T-helper 9 cell (primary cell): ENCODE results near the gene SND1.

Experiments
- DNase-seq: peaks from one replicate; pipeline ENCODE4 v3.0.0-alpha.2; 2020

Gene SND1

DNA sequence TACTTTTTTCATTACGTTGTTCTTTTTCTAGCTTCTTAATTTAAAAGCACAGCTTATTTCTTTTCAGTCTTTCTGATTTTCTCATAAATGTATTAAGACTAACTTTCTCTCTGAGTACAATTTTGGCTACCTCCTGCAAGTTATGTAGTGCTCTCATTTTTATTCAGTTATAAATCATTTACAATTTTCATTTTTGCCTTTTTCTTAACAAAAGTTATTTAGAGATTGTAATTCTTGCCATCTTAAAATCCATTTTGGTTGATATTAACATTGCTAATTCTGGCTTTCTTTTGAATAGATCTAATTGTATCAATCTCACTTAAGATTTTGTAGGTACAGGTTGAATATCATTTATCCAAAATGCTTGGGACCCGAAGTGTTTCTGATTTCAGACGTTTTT lies 476.4 kb downstream of the SND1 start:
- no peak for DNase-seq

DNA sequence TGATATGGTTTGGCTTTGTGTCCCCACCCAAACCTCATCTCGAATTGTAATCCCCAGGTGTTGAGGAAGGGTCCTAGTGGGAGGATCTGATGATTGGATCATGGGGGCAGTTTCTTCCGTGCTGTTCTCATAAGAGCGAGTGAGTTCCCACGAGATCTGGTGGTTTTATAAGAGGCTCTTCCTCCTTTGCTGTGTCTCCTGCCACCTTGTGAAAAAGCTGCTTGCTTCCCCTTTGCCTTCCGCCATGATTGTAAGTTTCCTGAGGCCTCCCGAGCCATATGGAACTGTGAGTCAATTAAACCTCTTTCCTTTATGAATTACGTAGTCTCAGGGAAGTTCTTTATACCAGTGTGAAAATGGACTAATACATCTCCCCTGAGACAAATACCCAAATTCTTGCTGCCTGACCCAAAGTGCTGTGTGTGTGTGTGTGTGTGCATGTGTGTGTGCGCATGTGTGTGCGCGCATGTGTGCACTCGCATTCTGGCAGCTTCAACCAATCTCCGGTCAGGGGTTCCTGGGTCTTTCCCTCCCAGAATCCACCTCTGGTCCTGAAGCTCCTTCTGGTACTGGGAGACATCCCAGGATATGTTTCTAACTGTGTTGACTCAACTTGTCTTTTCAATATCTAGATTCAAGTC lies 477.4 kb downstream of the SND1 start:
- no peak for DNase-seq

DNA sequence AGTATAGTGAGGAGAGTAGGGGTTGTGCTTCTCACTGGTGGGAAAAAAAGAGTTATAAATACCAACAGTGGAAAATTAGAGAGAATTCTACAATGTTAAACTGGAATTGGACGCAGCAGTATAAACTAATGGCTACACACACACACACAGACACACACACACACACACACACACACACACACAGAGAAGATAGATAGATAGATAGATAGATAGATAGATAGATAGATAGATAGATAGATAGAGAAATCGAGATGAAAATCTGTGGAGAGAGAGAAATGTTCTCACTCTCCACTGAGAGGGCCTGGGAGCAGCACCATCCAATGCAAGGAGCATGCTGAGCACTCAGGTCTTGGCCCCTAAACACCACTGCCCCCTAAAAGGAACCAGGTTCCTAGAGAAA lies 479.1 kb downstream of the SND1 start:
- DNase-seq, result no peak

DNA sequence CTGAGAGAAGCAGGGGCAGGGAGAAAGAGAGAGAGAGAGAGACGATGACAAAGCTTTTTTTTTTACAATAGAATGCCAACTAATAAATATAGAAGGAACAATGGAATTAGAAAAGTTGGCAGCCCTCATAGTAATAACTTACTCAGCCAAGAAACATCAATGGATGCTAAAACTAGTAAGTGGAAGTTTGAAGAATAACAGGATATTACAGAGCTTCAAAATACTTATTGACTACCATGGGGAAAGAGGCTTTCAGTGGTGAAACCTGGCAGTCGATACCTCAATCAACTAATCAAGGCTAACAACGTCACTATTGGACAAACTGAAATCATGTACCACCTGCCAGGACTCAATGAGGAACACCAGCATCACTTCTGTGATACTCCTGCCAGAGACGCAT lies 479.7 kb downstream of the SND1 start:
- no peak for DNase-seq

DNA sequence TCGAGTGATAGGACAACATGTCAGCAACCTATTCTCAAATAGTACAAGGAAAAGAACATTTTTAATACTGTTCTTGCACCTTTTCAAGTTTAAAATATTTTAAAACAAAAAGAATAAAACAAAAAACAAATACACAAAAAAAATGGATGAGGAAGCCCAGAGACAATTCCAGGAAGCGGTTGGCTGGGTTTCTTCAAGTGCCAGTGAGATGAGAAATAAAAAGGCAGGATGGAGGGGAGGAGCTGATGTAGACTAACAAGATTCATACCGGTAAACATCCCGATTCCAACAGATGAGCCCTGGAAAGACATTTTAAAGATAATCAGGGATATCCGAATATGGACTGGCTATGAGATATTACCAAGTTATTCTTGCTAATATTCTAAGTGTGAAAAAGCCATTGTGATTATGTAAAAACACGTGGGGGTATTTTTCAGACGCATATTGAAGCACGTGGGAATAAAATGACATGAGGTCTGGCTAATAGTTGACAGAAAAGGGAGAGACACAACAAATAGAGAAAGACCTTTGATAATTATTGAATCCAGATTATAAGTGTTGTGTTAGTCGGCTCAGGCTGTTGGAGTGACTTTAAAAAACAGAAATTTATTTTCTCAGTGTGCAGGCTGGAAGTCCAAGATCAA lies 480.6 kb downstream of the SND1 start:
- no peak for DNase-seq

DNA sequence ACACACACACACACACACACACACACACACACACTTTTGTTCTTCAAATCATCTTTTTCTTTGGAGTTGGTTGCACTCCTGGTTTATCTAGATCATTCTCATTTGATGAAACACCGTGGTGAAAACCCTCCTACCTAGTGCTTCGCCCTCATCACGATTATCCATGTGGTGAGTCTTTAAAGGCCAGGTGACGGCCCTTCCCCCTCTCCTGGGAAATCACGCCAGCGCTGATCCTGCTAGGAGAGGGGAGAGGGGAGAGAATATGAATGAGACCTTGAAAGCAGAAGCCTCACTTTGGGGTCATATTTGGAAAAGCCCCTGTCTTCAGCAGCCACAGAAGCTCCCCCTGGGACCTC lies 483.1 kb downstream of the SND1 start:
- no peak for DNase-seq

DNA sequence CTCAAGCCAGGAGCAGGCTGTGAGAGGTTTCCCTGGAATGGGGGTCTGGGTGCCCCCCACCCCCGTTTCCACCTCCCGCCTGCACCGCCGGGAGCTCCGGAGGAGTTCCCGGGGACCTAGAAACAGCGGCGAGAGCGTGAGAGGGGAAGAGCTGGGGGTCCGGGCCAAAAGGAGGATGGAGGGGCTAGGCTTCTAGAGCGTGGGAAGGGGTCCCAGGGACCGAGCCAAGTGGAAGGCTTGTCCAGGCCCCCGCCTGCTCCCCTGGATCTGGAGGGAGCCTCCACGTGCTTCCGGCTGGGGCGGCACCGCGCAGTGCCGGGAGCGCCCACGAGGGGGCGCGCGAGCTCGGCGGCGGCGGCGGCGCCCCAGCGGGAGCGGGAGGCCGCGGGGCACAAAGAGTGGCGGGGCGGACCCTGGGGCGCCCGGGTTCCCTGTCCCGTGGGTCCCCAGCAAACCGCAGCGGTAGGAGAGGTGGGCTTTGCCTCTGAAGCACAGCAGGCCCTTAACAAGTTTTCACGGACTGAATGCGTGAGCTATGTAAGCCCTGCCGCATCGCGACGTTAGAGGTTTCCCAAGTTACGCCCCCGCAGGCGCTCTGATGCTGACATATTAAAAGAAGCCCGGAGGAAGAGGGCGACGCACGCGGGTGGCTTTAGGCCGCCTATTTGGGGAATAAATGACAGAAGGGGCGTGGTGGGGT lies 483.7 kb downstream of the SND1 start:
- peak; percentile 49 for DNase-seq

DNA sequence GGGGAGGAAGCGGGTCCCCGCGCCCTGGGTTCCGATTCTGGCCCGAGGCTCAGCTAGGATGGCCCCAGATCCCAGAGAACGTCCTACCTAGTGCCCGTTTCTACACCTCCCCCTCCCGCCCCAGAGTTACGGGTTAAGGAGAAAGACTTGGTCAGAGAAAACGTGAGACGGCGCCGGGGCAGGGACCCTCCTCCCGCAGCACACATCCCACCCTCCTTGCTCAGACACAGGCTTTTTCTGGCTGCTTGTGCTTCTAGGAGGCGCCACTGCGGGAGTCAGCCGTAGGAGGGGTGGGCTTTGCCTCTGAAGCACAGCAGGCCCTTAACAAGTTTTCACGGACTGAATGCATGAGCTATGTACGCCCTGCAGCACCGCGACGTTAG lies 484.2 kb downstream of the SND1 start:
- DNase-seq, result no peak

DNA sequence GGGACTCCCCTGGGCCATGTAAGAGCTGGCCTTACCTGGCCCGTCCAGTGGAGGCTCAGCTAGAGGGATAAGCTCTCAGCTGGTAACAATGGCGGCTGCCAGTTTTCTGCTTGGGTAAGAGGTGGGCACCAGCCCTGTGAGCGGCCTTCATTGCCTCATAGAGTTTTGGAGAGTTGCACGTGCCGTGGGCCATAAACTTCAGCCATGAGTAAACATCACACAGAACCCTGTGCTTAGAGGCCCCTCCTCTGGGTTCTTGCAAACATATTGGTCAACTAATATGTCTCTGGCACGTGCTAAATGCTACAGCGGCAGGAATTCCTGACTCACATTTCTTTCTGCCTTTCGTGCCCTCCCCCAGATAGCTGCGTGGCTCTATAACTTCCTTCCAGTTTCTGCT lies 485.2 kb downstream of the SND1 start:
- DNase-seq, result no peak

DNA sequence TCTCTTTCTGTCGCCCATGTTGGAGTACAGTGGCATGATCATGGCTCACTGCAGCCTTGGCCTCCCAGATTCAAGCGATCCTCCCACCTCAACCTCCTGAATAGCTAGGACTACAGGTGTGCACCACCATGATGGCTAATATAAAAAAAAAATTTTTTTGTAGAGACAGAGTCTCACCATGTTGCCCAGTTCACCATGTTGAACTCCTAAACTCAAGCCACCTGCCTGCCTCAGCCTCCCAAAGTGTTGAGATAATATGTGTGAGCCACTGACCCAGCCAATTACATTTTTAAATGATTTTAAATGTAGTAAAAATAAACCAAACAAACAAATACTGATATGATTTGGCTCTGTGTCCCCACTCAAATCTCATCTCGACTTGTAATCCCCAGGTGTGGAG lies 487.4 kb downstream of the SND1 start:
- no peak for DNase-seq

DNA sequence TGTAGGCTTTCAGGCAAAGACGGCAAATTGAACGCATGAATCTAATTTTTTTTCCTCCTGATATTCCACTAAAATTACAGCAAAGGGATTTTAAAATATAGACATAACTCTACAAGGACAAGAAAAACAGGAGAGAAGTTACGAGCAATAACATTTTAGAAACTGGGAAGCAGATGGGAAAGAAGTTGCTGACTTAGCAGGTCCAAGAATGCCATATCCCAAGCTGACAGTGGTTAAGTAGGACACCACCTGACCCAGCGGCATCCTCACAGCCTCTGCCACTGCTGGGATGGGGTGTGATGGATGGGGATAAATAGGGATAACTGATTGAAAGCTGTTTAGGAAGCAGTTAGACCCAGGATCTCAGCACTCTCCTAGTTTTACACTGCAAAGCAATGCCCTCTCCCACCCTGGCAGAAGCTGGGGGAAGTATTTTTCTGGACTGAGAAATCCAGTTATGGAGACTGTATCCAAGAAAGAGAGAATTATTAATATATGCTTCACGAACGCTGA lies 489.7 kb downstream of the SND1 start:
- DNase-seq, result no peak
